Heart left ventricle (tissue), 16 donors: ENCODE measurements around the gene BCORL1. TPM values are rescaled to one million over a fixed set of nuclear protein-coding genes. Genes with fewer than 3 reads are reported as not detected.

Source experiments
- ATAC-seq, 4 donors: fragments of 200-7000 bp; cut with Tn5 transposase; one replicate each; pipeline ENCODE4 v1.9.1; 2020 to 2022; ENCODE audit warnings: moderate library complexity in 4 of 4, mild to moderate bottlenecking in 3 of 4, moderate number of reproducible peaks in 1 of 4
- DNase-seq, 5 donors: peaks; one replicate each; pipeline ENCODE4 v3.0.0-alpha.2; 2020
- H3K27ac ChIP-seq, 12 donors: fragments of 200-600 bp; sonication (generic) in 4 of 12; one replicate each; pipeline versions ENCODE4 v1.5.0 to v1.8.0; 2016 to 2022; ENCODE audit warnings: mild to moderate bottlenecking in 2 of 12
- H3K27me3 ChIP-seq, 9 donors: fragments of 200-600 bp; sonication (generic) in 2 of 9; one replicate each; pipeline versions ENCODE4 v1.5.1 to v1.8.0; 2016 to 2022; ENCODE audit warnings: mild to moderate bottlenecking in 3 of 9
- H3K36me3 ChIP-seq, 9 donors: fragments of 200-600 bp; sonication (generic) in 2 of 9; one replicate each; pipeline versions ENCODE4 v1.5.0 to v1.8.0; 2018 to 2022; ENCODE audit warnings: mild to moderate bottlenecking in 2 of 9
- H3K4me1 ChIP-seq, 12 donors: fragments of 200-600 bp; sonication (generic) in 4 of 12; one replicate each; pipeline versions ENCODE4 v1.5.0 to v1.8.0; 2016 to 2022; ENCODE audit warnings: mild to moderate bottlenecking in 3 of 12
- H3K4me3 ChIP-seq, 12 donors: fragments of 200-600 bp; sonication (generic) in 4 of 12; one replicate each; pipeline versions ENCODE4 v1.5.0 to v1.8.0; 2017 to 2022; ENCODE audit warnings: mild to moderate bottlenecking in 9 of 12, moderate library complexity in 4 of 12
- H3K9me3 ChIP-seq, 12 donors: fragments of 200-600 bp; sonication (generic) in 4 of 12; one replicate each; pipeline versions ENCODE4 v1.5.0 to v1.8.0; 2016 to 2022; ENCODE audit warnings: mild to moderate bottlenecking in 1 of 12
- POLR2A ChIP-seq, 2 donors: fragments of 450-650 bp; IDR thresholded peaks; one replicate each; pipeline ENCODE4 v1.6.1; 2017; ENCODE audit warnings: antibody characterized with exemption in 2 of 2, mild to moderate bottlenecking in 2 of 2, moderate library complexity in 2 of 2
- WGBS, 4 donors: extraction: QIAGEN DNeasy Blood & Tissue Kit in 2 of 4; methylation state at CpG; one replicate each; pipeline versions ENCODE4 v1.1.5 to v1.1.7; 2013 to 2018; 5-methylcytosine and 5-hydroxymethylcytosine counted together
- intact Hi-C, 10 donors: fragments of 100-400 bp; cut with DNase I; formaldehyde crosslinking; loops; one replicate each; pipeline versions ENCODE4 v1.11.1 to v1.14.2; 2022
- polyA plus RNA-seq, 2 donors: library from polyadenylated mRNA; stranded (reverse); fragments of 200-250 nt; gene quantifications; one replicate each; pipeline ENCODE4 v1.2.3, GENCODE V29; 2013
- total RNA-seq, 9 donors: library from RNA; depleted of rRNA in 2 of 9; stranded (reverse); fragments of >200 nt in 2 of 9; fragmentation: NEBNext Ultra II Directional in 3 of 9; extraction: Animal tissue kit (Norgen Biotek cat#: 25700) in 3 of 9; gene quantifications; one replicate each; pipeline versions ENCODE4 v1.1.0 to v1.2.4, GENCODE V29; 2016 to 2023
- TF ChIP-seq, protein P1 (sequence below), 12 donors: fragments of 200-600 bp; sonication (generic) in 4 of 12; IDR thresholded peaks; one replicate each; pipeline versions ENCODE4 v1.5.0 to v1.8.0; 2018 to 2022; ENCODE audit warnings: antibody characterized with exemption in 12 of 12, mild to moderate bottlenecking in 5 of 12
- donor health status: ischemic (EF 13 %, LVEDD 7.1; RV severe dilation, severe dysfunction).
- donor health status: healthy with polysubstance abuse.
- donor health status: DM: no; HTN: yes; CAD: no.
- donor health status: DM: no; HTN: no; CAD: no.
- donor health status: ischemic (EF 25% LVEDD 6.9; RV normal size, moderate dysfunction).
- donor health status: ischemic (EF 25% LVEDD 5.7; RV mildly dilated, moderate dysfunction).
- donor health status: healthy.
- donor health status: DM: yes; HTN: yes; CAD: no.
- donor health status: ischemic (EF 35%, LVEDD 5.7; RV mildly dilated, moderate dysfunction).
- donor health status: nonischemic (EF 11% LVEDD 7.7; RV severe dilation, severe dysfunction).
- donor health status: DM: yes; HTN: yes; CAD: no.
- donor health status: PGD.
- donor health status: ischemic (EF 29% LVEDD 5.4; RV normal size, mild dysfunction).
- donor health status: nonischemic (EF 23%, LVEDD 6.1; RV moderate dilation, normal function).

Gene BCORL1
- total and polyA plus RNA-seq, 11 donors = 3.3 to 11.0 (median 8.0) TPM

DNA sequence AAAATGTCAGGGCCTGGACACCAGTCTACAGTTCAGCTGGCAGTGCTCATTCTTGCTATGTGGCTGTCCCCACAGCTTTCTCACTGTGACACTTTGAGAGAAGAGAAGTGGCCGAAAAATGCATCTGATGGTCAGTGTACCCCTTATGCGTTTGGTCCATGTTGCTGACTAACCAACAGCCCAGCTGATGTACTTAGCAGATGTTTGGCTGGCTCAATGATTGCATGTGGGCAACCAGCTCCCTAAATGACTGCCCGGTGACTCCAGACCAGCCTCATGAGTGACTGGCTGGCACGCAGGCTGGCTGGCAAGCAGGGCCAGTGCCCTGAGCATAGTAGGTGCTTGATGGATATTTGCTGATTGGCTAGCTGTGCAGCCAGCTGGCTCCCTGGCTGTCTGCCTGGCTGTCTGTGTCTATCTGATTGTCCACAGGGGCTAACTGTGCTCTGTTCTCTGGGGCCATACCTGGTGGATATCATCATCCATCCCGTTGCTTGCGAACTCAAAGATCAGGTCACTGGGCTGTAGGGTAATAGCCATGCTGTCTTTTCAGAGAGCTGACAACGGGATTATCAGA is 98.4 kb downstream of the BCORL1 start:
- 70 to 83% (median 76%) methylated on average over 6 to 7 of the region's 7 CpGs for whole genome bisulfite sequencing, 4 donors
- intact Hi-C loops = loop anchor here (1.0 to 5.0 kb wide), 8 partner anchors 36 to 112 kb away; no protein-coding TSS in a partner anchor
- Histone ChIP-seq H3K4me1 (peaks cover 0 to 53% (median 15%) of the 10 kb centered on the region in 12 donors), H3K27ac (peak overlapping the region in 2 of 12 donors; percentile 41 to 76), H3K4me3 (no peak overlapping the region), H3K9me3 (no peaks in the 10 kb centered on the region), H3K36me3 (no peaks in the 10 kb centered on the region), H3K27me3 (no peaks in the 10 kb centered on the region)
- peak in 1 of 5 donors; percentile 19 for DNase-seq
- no peak for ATAC-seq
- no peak for TF ChIP-seq POLR2A (IDR thresholded peaks at IDR 0.05)
- TF ChIP-seq, protein P1, sequence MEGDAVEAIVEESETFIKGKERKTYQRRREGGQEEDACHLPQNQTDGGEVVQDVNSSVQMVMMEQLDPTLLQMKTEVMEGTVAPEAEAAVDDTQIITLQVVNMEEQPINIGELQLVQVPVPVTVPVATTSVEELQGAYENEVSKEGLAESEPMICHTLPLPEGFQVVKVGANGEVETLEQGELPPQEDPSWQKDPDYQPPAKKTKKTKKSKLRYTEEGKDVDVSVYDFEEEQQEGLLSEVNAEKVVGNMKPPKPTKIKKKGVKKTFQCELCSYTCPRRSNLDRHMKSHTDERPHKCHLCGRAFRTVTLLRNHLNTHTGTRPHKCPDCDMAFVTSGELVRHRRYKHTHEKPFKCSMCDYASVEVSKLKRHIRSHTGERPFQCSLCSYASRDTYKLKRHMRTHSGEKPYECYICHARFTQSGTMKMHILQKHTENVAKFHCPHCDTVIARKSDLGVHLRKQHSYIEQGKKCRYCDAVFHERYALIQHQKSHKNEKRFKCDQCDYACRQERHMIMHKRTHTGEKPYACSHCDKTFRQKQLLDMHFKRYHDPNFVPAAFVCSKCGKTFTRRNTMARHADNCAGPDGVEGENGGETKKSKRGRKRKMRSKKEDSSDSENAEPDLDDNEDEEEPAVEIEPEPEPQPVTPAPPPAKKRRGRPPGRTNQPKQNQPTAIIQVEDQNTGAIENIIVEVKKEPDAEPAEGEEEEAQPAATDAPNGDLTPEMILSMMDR (IDR thresholded peaks at IDR 0.05) = no peak

- no peak for TF ChIP-seq POLR2A (IDR thresholded peaks at IDR 0.05)
- ATAC-seq = peak in 2 of 4 donors; percentile 3 to 13
- Histone ChIP-seq H3K27me3 (no peaks in the 10 kb centered on the region), H3K9me3 (no peaks in the 10 kb centered on the region), H3K4me1 (peaks cover 0 to 59% (median 15%) of the 10 kb centered on the region in 12 donors), H3K27ac (peak overlapping the region in 9 of 12 donors; percentile 22 to 76 (median 50)), H3K4me3 (peak overlapping the region in 2 of 12 donors; percentile 28 to 33), H3K36me3 (no peaks in the 10 kb centered on the region)
- WGBS, 4 donors = 35 to 51% (median 50%) methylated on average over 12 of the region's 12 CpGs
- DNase-seq = peak in 1 of 5 donors; percentile 36
- intact Hi-C loops = loop anchor here in 9 of 10 donors (2.0 to 5.0 kb wide), 7 partner anchors 36 to 111 kb away; no protein-coding TSS in a partner anchor
Measured at GRCh38 chrX:130081421-130082045, 99.1 kb downstream of the BCORL1 start.

- Histone ChIP-seq H3K4me3 (peak overlapping the region in 7 of 12 donors; percentile 10 to 34 (median 24)), H3K27me3 (no peaks in the 10 kb centered on the region), H3K27ac (peak overlapping the region in 10 of 12 donors; percentile 22 to 76 (median 46)), H3K9me3 (no peaks in the 10 kb centered on the region), H3K36me3 (no peaks in the 10 kb centered on the region), H3K4me1 (peaks cover 0 to 69% (median 15%) of the 10 kb centered on the region in 12 donors)
- DNase-seq (peak; percentile 49 to 64 (median 52)), ATAC-seq (peak; percentile 29 to 85 (median 57))
- intact Hi-C loops = loop anchor here in 5 of 10 donors (2.0 to 5.0 kb wide), 4 partner anchors 35 to 110 kb away; no protein-coding TSS in a partner anchor
- TF ChIP-seq, protein P1 (IDR thresholded peaks at IDR 0.05) = peak in 5 of 12 donors; percentile 14 to 38 (median 25)
- no peak for TF ChIP-seq POLR2A (IDR thresholded peaks at IDR 0.05)
- 20 to 59% (median 35%) methylated on average over 28 of the region's 28 CpGs for WGBS, 4 donors
Measured at GRCh38 chrX:130082244-130083106, 100.0 kb downstream of the BCORL1 start.

DNA sequence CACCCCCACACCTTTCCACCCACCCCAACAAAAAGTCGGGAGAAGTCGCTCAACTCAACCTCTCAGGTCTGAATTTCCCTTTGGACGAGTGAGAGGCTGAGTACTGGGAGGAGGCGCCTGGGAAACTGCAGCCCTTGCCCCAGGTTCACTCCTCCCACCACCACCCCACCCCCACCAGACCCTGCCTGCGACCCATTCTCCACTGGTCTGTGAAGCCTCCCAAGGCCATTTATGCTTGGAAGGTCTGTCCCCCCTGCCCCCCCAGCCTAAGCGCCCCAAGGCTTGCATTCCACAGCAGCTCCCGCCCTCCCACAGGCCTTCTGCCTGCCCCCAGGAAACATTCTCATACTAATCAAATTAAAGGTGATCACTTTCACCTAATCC is 100.7 kb downstream of the BCORL1 start:
- DNase-seq (no peak), ATAC-seq (no peak)
- Histone ChIP-seq H3K27me3 (no peaks in the 10 kb centered on the region), H3K36me3 (no peaks in the 10 kb centered on the region), H3K4me1 (peaks cover 0 to 75% (median 15%) of the 10 kb centered on the region in 12 donors), H3K9me3 (no peaks in the 10 kb centered on the region), H3K27ac (peak overlapping the region in 4 of 12 donors; percentile 23 to 76 (median 60)), H3K4me3 (peak overlapping the region in 1 of 12 donors; percentile 33)
- intact Hi-C loops = loop anchor here in 5 of 10 donors (2.0 to 5.0 kb wide), 4 partner anchors 34 to 109 kb away; no protein-coding TSS in a partner anchor
- TF ChIP-seq, protein P1 (IDR thresholded peaks at IDR 0.05) = no peak
- TF ChIP-seq POLR2A (IDR thresholded peaks at IDR 0.05) = no peak
- WGBS, 4 donors = 60 to 65% (median 64%) methylated on average over 5 to 7 of the region's 7 CpGs
